PFSK-1 (cell line): ENCODE measurements around the gene TMEM97.

ENCODE experiments used
- FOXP2 ChIP-seq: optimal IDR thresholded peaks from 2 replicates; pipeline ENCODE3; 2011; ENCODE audit warnings: borderline replicate concordance, control low read depth, inconsistent platforms; ENCODE audit not compliant: insufficient read depth; ENCODE audit errors: extremely low read length, extremely low read depth
- POLR2AphosphoS5 ChIP-seq: IDR thresholded peaks from 2 replicates; pipeline ENCODE4 v1.6.1; 2012; ENCODE audit warnings: low read depth, mild to moderate bottlenecking, control low read depth, low read length, moderate library complexity
- SIN3A ChIP-seq: IDR thresholded peaks from 2 replicates; pipeline ENCODE4 v1.6.1; 2012; ENCODE audit warnings: mild to moderate bottlenecking, low read length, moderate library complexity, borderline replicate concordance; ENCODE audit not compliant: insufficient read depth
- TAF1 ChIP-seq: IDR thresholded peaks from 2 replicates; pipeline ENCODE4 v1.6.1; 2012; ENCODE audit warnings: low read length, control low read depth, borderline replicate concordance; ENCODE audit not compliant: insufficient read depth
- TF ChIP-seq, protein P1 (sequence below), 2 experiments: IDR thresholded peaks; 2 replicates each; pipeline versions ENCODE4 v1.6.1 to v1.8.0; 2011 to 2012; ENCODE audit warnings: low read depth in 2 of 2, low read length in 2 of 2, control low read depth in 1 of 2, inconsistent platforms in 1 of 2, mild to moderate bottlenecking in 1 of 2, moderate library complexity in 1 of 2; ENCODE audit not compliant: insufficient read depth in 1 of 2

DNA sequence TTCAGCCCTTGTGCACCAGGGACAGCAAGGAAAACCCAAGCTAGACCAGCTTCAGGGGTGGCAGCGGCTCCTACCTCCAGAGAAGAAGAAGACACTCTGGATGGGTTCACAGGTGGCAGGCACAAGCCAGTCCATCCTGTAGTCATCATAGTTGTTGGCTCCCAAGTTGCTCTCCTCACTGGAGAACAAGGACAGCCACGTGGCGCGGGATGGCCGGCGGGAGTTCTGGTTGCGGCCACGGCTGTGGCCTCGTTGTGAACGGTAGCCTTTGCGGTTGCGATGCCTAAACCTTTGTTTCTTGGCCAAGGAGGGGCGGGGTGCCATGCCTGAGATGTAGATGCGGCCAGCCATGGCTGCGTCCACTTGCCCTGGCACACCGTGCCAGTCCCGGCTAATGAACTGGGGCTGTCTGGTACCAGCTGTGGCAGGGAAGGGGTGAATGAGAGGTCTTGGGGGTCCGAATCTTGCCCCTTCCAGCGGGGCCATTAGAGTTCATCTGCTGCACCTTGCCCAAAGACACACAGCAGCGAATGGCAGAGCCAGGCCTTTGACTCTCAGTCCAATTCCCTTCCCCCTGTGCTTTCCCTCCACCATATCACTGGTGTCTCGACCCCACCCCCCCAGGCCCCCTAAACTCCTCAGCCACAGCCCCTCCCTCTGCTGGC, 48.8 kb downstream of the TMEM97 start:
- TF ChIP-seq, protein P1, sequence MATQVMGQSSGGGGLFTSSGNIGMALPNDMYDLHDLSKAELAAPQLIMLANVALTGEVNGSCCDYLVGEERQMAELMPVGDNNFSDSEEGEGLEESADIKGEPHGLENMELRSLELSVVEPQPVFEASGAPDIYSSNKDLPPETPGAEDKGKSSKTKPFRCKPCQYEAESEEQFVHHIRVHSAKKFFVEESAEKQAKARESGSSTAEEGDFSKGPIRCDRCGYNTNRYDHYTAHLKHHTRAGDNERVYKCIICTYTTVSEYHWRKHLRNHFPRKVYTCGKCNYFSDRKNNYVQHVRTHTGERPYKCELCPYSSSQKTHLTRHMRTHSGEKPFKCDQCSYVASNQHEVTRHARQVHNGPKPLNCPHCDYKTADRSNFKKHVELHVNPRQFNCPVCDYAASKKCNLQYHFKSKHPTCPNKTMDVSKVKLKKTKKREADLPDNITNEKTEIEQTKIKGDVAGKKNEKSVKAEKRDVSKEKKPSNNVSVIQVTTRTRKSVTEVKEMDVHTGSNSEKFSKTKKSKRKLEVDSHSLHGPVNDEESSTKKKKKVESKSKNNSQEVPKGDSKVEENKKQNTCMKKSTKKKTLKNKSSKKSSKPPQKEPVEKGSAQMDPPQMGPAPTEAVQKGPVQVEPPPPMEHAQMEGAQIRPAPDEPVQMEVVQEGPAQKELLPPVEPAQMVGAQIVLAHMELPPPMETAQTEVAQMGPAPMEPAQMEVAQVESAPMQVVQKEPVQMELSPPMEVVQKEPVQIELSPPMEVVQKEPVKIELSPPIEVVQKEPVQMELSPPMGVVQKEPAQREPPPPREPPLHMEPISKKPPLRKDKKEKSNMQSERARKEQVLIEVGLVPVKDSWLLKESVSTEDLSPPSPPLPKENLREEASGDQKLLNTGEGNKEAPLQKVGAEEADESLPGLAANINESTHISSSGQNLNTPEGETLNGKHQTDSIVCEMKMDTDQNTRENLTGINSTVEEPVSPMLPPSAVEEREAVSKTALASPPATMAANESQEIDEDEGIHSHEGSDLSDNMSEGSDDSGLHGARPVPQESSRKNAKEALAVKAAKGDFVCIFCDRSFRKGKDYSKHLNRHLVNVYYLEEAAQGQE (IDR thresholded peaks at IDR 0.05; ENCODE audit: insufficient read depth in 1 of 2, low read depth in 2 of 2, low read length in 2 of 2) = no peak
- TF ChIP-seq SIN3A (no peak), TAF1 (no peak), POLR2AphosphoS5 (no peak), FOXP2 (no peak)
